ENCODE data around the gene ZFAND4. TPM values are rescaled to one million over a fixed set of nuclear protein-coding genes. Genes with fewer than 3 reads are reported as not detected.

ZFAND4 gene
- total and polyA plus RNA-seq, 9 of the 15 experiments (the other 6 are each of a cell fraction or from before 2014, with no cell fraction given), result 0.42 to 3.0 (median 1.5) TPM

DNA sequence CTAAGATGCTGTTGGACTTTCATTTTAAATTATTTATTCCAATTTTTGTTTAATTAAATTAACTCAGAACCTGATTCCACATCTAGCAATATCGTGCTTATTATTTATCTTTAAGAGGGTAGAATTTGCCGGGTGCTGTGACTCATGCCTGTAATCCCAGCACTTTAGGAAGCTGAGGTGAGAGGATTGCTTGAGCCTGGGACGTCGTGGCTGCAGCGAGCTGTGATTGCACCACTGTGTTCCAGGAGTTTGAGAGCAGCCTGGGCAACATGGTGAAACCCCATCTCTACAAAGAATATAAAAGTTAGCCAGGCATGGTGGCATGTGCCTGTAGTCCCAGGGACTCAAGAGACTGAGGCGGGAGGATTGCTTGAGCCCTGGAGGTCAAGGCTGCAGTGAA lies 47.8 kb downstream of the ZFAND4 start:
- Histone ChIP-seq H3K4me3 (no peak overlapping the region), H4K20me1 (replicated peaks; ENCODE audit: control insufficient read depth, insufficient read depth, low read length) (no peaks in the 10 kb centered on the region), H2AFZ (ENCODE audit: low read depth, low read length) (no peak overlapping the region), H3K4me2 (ENCODE audit: insufficient read depth, low read length) (no peak overlapping the region), H3K9me3 (replicated peaks; ENCODE audit: control insufficient read depth, insufficient read depth, low read depth, low read length) (no peaks in the 10 kb centered on the region), H3K9me1 (ENCODE audit: control insufficient read depth, insufficient read depth, low read length) (no peaks in the 10 kb centered on the region), H3K9ac (ENCODE audit: insufficient read depth in 1 of 2, low read depth in 2 of 2, low read length in 2 of 2) (no peak overlapping the region), H3K4me1 (replicated peaks in 1 of 2; ENCODE audit: control insufficient read depth in 2 of 2, insufficient read depth in 2 of 2, low read length in 2 of 2) (no peaks in the 10 kb centered on the region), H3K27me3 (ENCODE audit: control insufficient read depth in 2 of 2, insufficient read depth in 2 of 2, low read length in 2 of 2) (no peaks in the 10 kb centered on the region), H3K27ac (ENCODE audit: extremely low read depth, low read depth, low read length) (no peak overlapping the region), H3K36me3 (ENCODE audit: control insufficient read depth, insufficient read depth, low read length) (no peaks in the 10 kb centered on the region), H3K79me2 (ENCODE audit: control insufficient read depth, insufficient read depth, low read length) (no peaks in the 10 kb centered on the region)
- in situ Hi-C loops (cut with MboI) (no loop called here), intact Hi-C loops (cut with micrococcal nuclease) (no loop called here)
- ATAC-seq (no peak), FAIRE-seq (no peak), DNase-seq (ENCODE audit: extremely low read depth in 1 of 4, low spot score in 3 of 4) (no peak)
- 51% methylated on average over 6 of the region's 6 CpGs for WGBS (ENCODE audit: insufficient coverage, low coverage, missing lambda C conversion rate)
- no TSS peak for BruUV-seq (replicated peaks)
- POLR2A ChIA-PET, result interaction anchor here (0.7 kb wide), 1 partner anchor 40 kb away, joined by 3 read pairs; no protein-coding TSS in a partner anchor
- TF ChIP-seq SRSF3 (IDR thresholded peaks at IDR 0.05; ENCODE audit: insufficient read depth, low read length) (no peak), FOXP1 (CRISPR knock-in tag; IDR thresholded peaks at IDR 0.05) (no peak), ZNF263 (CRISPR knock-in tag; IDR thresholded peaks at IDR 0.05; ENCODE audit: borderline replicate concordance) (no peak), ETV6 (IDR thresholded peaks at IDR 0.05; ENCODE audit: borderline replicate concordance in 1 of 2, low read depth in 2 of 2, low read length in 1 of 2) (no peak), ETV6 (CRISPR knock-in tag; IDR thresholded peaks at IDR 0.05; ENCODE audit: borderline replicate concordance) (no peak), PCBP2 (IDR thresholded peaks at IDR 0.05; ENCODE audit: low read depth, low read length, poor library complexity, severe bottlenecking) (no peak), DIDO1 (tag; IDR thresholded peaks at IDR 0.05; ENCODE audit: low read depth) (no peak), ZNF12 (CRISPR knock-in tag; IDR thresholded peaks at IDR 0.05) (no peak), ZNF589 (CRISPR knock-in tag; IDR thresholded peaks at IDR 0.05; ENCODE audit: low read depth) (no peak), NBN (IDR thresholded peaks at IDR 0.05; ENCODE audit: low read depth) (no peak), ZNF778 (CRISPR knock-in tag; IDR thresholded peaks at IDR 0.05) (no peak), ZNF143 (CRISPR knock-in tag; IDR thresholded peaks at IDR 0.05) (no peak), FOXA3 (CRISPR knock-in tag; conservative IDR thresholded peaks at IDR 0.05 in 1 of 2, IDR thresholded peaks at IDR 0.05 in 1 of 2) (no peak)
- TF ChIP-seq, protein P1, sequence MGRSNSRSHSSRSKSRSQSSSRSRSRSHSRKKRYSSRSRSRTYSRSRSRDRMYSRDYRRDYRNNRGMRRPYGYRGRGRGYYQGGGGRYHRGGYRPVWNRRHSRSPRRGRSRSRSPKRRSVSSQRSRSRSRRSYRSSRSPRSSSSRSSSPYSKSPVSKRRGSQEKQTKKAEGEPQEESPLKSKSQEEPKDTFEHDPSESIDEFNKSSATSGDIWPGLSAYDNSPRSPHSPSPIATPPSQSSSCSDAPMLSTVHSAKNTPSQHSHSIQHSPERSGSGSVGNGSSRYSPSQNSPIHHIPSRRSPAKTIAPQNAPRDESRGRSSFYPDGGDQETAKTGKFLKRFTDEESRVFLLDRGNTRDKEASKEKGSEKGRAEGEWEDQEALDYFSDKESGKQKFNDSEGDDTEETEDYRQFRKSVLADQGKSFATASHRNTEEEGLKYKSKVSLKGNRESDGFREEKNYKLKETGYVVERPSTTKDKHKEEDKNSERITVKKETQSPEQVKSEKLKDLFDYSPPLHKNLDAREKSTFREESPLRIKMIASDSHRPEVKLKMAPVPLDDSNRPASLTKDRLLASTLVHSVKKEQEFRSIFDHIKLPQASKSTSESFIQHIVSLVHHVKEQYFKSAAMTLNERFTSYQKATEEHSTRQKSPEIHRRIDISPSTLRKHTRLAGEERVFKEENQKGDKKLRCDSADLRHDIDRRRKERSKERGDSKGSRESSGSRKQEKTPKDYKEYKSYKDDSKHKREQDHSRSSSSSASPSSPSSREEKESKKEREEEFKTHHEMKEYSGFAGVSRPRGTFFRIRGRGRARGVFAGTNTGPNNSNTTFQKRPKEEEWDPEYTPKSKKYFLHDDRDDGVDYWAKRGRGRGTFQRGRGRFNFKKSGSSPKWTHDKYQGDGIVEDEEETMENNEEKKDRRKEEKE (IDR thresholded peaks at IDR 0.05; ENCODE audit: borderline replicate concordance in 1 of 2, control insufficient read depth in 1 of 2, low read depth in 2 of 2, low read length in 1 of 2), result no peak
- CTCF ChIA-PET (ENCODE audit: low intra/inter-chr PET ratio), result no interaction called here
